Fibroblast of lung (primary cell): ENCODE results near the gene CNTN1.

ENCODE experiments used
- CTCF ChIP-seq, 2 donors: IDR thresholded peaks in 1 of 2; conservative IDR thresholded peaks in 1 of 2; 1 replicate in 1 of 2; 2 replicates in 1 of 2; pipeline ENCODE4 v1.5.1; 2011 to 2012; ENCODE audit warnings: low read length in 2 of 2, control low read depth in 1 of 2, inconsistent platforms in 1 of 2, low read depth in 1 of 2, mild to moderate bottlenecking in 1 of 2
- EZH2 ChIP-seq: IDR thresholded peaks from 2 replicates; pipeline ENCODE4 v1.5.1; 2012; ENCODE audit warnings: low read length, control low read depth, mild to moderate bottlenecking; ENCODE audit errors: missing control alignments

- TF ChIP-seq CTCF (conservative IDR thresholded peaks at IDR 0.05 in 1 of 2, IDR thresholded peaks at IDR 0.05 in 1 of 2; ENCODE audit: low read depth in 1 of 2, low read length in 2 of 2) (no peak), EZH2 (no peak)
These were observed 30.8 kb downstream of the CNTN1 start for GRCh38 chr12:40723001-40723400.
